B cell (primary cell): Measurements from ENCODE around the gene UBN2. TPM values are rescaled to one million over a fixed set of nuclear protein-coding genes. Genes with fewer than 3 reads are reported as not detected.

ENCODE experiments used
- ATAC-seq: fragments of 200-7000 bp; cut with Tn5 transposase; one replicate; pipeline ENCODE4 v1.10.0; 2021; ENCODE audit warnings: low read depth, mild to moderate bottlenecking, moderate number of reproducible peaks, moderate library complexity
- CTCF ChIA-PET: fragments of 350-600 bp; sonication (Branson Sonifier 250); formaldehyde crosslinking; loops from one replicate; lab custom pipeline; 2021; ENCODE audit warnings: antibody characterized with exemption, inconsistent platforms; lab: Charles Lee
- POLR2A ChIA-PET: fragments of 350-600 bp; sonication (Branson Sonifier 250); formaldehyde crosslinking; loops from one replicate; lab custom pipeline; 2021; ENCODE audit warnings: antibody characterized with exemption; lab: Charles Lee
- DNase-seq: peaks from one replicate; pipeline ENCODE4 v3.0.0; 2013
- H2AFZ ChIP-seq: 2 replicates; pipeline ENCODE4 v1.6.1; 2012; ENCODE audit warnings: mild to moderate bottlenecking, low read depth, low read length; ENCODE audit not compliant: insufficient read depth, poor library complexity, severe bottlenecking
- H3K27ac ChIP-seq, 2 donors: 1 replicate in 1 of 2; 2 replicates in 1 of 2; pipeline ENCODE4 v1.5.1; 2012 to 2013; ENCODE audit warnings: low read length in 2 of 2, mild to moderate bottlenecking in 2 of 2, moderate library complexity in 1 of 2
- H3K27me3 ChIP-seq, 4 experiments: fragments of 200-600 bp in 1 of 4; sonication (generic) in 1 of 4; replicated peaks in 1 of 4; 1 replicate in 2 of 4; 2 replicates in 2 of 4; pipeline versions ENCODE4 v1.6.1 to v1.7.0; 2013 to 2016; ENCODE audit warnings: low read length in 3 of 4, mild to moderate bottlenecking in 2 of 4, mixed read lengths in 1 of 4, moderate library complexity in 1 of 4; ENCODE audit not compliant: insufficient read depth in 4 of 4, control insufficient read depth in 3 of 4; ENCODE audit errors: control extremely low read depth in 1 of 4
- H3K36me3 ChIP-seq, 2 experiments: replicated peaks in 1 of 2; 1 replicate in 1 of 2; 2 replicates in 1 of 2; pipeline versions ENCODE4 v1.6.1 to v1.7.1; 2013; ENCODE audit warnings: low read length in 1 of 2; ENCODE audit not compliant: insufficient read depth in 2 of 2, control insufficient read depth in 1 of 2; ENCODE audit errors: control extremely low read depth in 1 of 2, extremely low read depth in 1 of 2
- H3K4me1 ChIP-seq, 2 donors: fragments of 200-600 bp in 1 of 2; sonication (generic) in 1 of 2; 1 replicate in 1 of 2; 2 replicates in 1 of 2; pipeline versions ENCODE4 v1.5.1 to v1.6.1; 2013 to 2017; ENCODE audit warnings: low read length in 2 of 2; ENCODE audit not compliant: control insufficient read depth in 2 of 2, insufficient read depth in 2 of 2
- H3K4me2 ChIP-seq: replicated peaks from 2 replicates; pipeline ENCODE3; 2012; ENCODE audit warnings: mild to moderate bottlenecking, low read depth, low read length; ENCODE audit not compliant: poor library complexity, severe bottlenecking
- H3K4me3 ChIP-seq, 5 experiments: fragments of 200-600 bp in 1 of 5; sonication (generic) in 1 of 5; 1 replicate in 3 of 5; 2 replicates in 2 of 5; pipeline versions ENCODE4 v1.5.1 to v1.7.0; 2011 to 2016; ENCODE audit warnings: low read length in 4 of 5, mild to moderate bottlenecking in 4 of 5, low read depth in 2 of 5, control low read depth in 1 of 5, moderate library complexity in 1 of 5; ENCODE audit not compliant: insufficient read depth in 1 of 5; ENCODE audit errors: control extremely low read depth in 1 of 5, extremely low read depth in 1 of 5
- H3K79me2 ChIP-seq: fragments of 200-600 bp; sonication (generic); one replicate; pipeline ENCODE4 v1.6.0; 2016; ENCODE audit warnings: low read length; ENCODE audit not compliant: control insufficient read depth, insufficient read depth
- H3K9ac ChIP-seq: fragments of 200-600 bp; sonication (generic); 2 replicates; pipeline ENCODE4 v1.6.1; 2017; ENCODE audit warnings: mild to moderate bottlenecking, low read length, moderate library complexity
- H3K9me3 ChIP-seq, 3 donors: one replicate each; pipeline versions ENCODE4 v1.6.1 to v1.7.1; 2013; ENCODE audit warnings: low read length in 2 of 3; ENCODE audit not compliant: control insufficient read depth in 2 of 3, insufficient read depth in 1 of 3; ENCODE audit errors: control extremely low read depth in 1 of 3
- H4K20me1 ChIP-seq: 2 replicates; pipeline ENCODE4 v1.6.0; 2012; ENCODE audit warnings: mild to moderate bottlenecking, low read length; ENCODE audit not compliant: insufficient read depth, control insufficient read depth, poor library complexity, severe bottlenecking
- H3K27ac Mint-ChIP-seq: one replicate; pipeline ENCODE4 v1.8.0; 2021; ENCODE audit warnings: mixed read lengths
- H3K27me3 Mint-ChIP-seq: one replicate; pipeline ENCODE4 v1.8.0; 2021; ENCODE audit warnings: mixed read lengths
- H3K4me1 Mint-ChIP-seq: one replicate; pipeline ENCODE4 v1.8.0; 2021; ENCODE audit warnings: mixed read lengths
- H3K4me3 Mint-ChIP-seq: one replicate; pipeline ENCODE4 v1.8.0; 2021; ENCODE audit warnings: mixed read lengths
- H3K9me3 Mint-ChIP-seq: one replicate; pipeline ENCODE4 v1.8.0; 2022; ENCODE audit warnings: mixed read lengths; ENCODE audit not compliant: insufficient read depth
- CTCF ChIP-seq: fragments of 200-600 bp; IDR thresholded peaks from one replicate; pipeline ENCODE4 v1.8.0; 2022; ENCODE audit warnings: antibody characterized with exemption, mild to moderate bottlenecking
- EZH2 ChIP-seq: IDR thresholded peaks from 2 replicates; pipeline ENCODE4 v1.6.1; 2012; ENCODE audit warnings: borderline replicate concordance, low read depth, mild to moderate bottlenecking, moderate library complexity, low read length; ENCODE audit not compliant: insufficient read depth, poor library complexity, severe bottlenecking
- WGBS: methylation state at CpG from one replicate; pipeline ENCODE4 v1.1.5; 2013; ENCODE audit warnings: missing lambda C conversion rate; ENCODE audit not compliant: insufficient coverage; 5-methylcytosine and 5-hydroxymethylcytosine counted together
- intact Hi-C: fragments of 100-400 bp; cut with micrococcal nuclease; formaldehyde crosslinking; loops from one replicate; pipeline ENCODE4 v1.10.0; 2022
- polyA plus RNA-seq: library from polyadenylated mRNA; depleted of rRNA; stranded (reverse); fragments of >200 nt; gene quantifications from 2 replicates; pipeline ENCODE4 v1.2.3, GENCODE V29; 2012
- total RNA-seq, 2 donors: library from RNA; stranded (reverse); fragments of 120-200 nt in 1 of 2; gene quantifications; 1 replicate in 1 of 2; 2 replicates in 1 of 2; pipeline versions ENCODE4 v1.2.3 to v1.2.4, GENCODE V29; 2013 to 2022

Gene UBN2
- total and polyA plus RNA-seq, 2 donors (not counting 1 experiment from before 2014, with no cell fraction given) = 2.4 to 33.4 TPM

GRCh38 chr7:139294241-139294640 lies 63.2 kb downstream of the UBN2 start:
- no peak overlapping the region for H3K9ac ChIP-seq
- intact Hi-C loops = no loop called here
- POLR2A ChIA-PET = no interaction called here

GRCh38 chr7:139294951-139295575 lies 64.0 kb downstream of the UBN2 start:
- intact Hi-C loops = no loop called here
- Histone ChIP-seq H3K27ac (no peak overlapping the region), H2AFZ (no peak overlapping the region), H3K4me2 (no peak overlapping the region), H3K36me3 (peaks cover 6 to 12% of the 10 kb centered on the region in 2 experiments), H3K79me2 (no peaks in the 10 kb centered on the region), H3K9ac (no peak overlapping the region), H3K4me3 (no peak overlapping the region), H3K27me3 (no peaks in the 10 kb centered on the region), H4K20me1 (no peaks in the 10 kb centered on the region), H3K9me3 (no peaks in the 10 kb centered on the region), H3K4me1 (no peaks in the 10 kb centered on the region)
- H3K4me3 Mint-ChIP-seq = no peak overlapping the region
- TF ChIP-seq CTCF (no peak), EZH2 (no peak)
- no peak overlapping the region for H3K27ac Mint-ChIP-seq
- no peak for ATAC-seq
- ChIA-PET POLR2A (no interaction called here), CTCF (no interaction called here)
- DNase-seq = no peak
- no peaks in the 10 kb centered on the region for H3K4me1 Mint-ChIP-seq
- 100% methylated on average over 1 of the region's 6 CpGs for WGBS
- H3K9me3 Mint-ChIP-seq = no peaks in the 10 kb centered on the region
- H3K27me3 Mint-ChIP-seq = no peaks in the 10 kb centered on the region

More at GRCh38 chr7:139294241-139294640, 63.2 kb downstream of the UBN2 start:
- Histone ChIP-seq H3K27me3 (no peaks in the 10 kb centered on the region), H3K4me2 (no peak overlapping the region), H2AFZ (no peak overlapping the region), H3K36me3 (peaks cover 6 to 12% of the 10 kb centered on the region in 2 experiments), H3K4me1 (no peaks in the 10 kb centered on the region), H3K27ac (no peak overlapping the region), H3K9me3 (no peaks in the 10 kb centered on the region), H3K4me3 (no peak overlapping the region), H4K20me1 (no peaks in the 10 kb centered on the region), H3K79me2 (no peaks in the 10 kb centered on the region)
- ATAC-seq = no peak
- DNase-seq = no peak
- Mint-ChIP-seq H3K9me3 (no peaks in the 10 kb centered on the region), H3K27me3 (no peaks in the 10 kb centered on the region), H3K4me3 (no peak overlapping the region), H3K27ac (no peak overlapping the region), H3K4me1 (no peaks in the 10 kb centered on the region)
- WGBS = no CpG with 5 or more reads among the region's 4 CpGs
- CTCF ChIA-PET = no interaction called here
- no peak for TF ChIP-seq EZH2
- TF ChIP-seq CTCF = no peak
